ENCODE measurements around the gene P3H4.

DNA sequence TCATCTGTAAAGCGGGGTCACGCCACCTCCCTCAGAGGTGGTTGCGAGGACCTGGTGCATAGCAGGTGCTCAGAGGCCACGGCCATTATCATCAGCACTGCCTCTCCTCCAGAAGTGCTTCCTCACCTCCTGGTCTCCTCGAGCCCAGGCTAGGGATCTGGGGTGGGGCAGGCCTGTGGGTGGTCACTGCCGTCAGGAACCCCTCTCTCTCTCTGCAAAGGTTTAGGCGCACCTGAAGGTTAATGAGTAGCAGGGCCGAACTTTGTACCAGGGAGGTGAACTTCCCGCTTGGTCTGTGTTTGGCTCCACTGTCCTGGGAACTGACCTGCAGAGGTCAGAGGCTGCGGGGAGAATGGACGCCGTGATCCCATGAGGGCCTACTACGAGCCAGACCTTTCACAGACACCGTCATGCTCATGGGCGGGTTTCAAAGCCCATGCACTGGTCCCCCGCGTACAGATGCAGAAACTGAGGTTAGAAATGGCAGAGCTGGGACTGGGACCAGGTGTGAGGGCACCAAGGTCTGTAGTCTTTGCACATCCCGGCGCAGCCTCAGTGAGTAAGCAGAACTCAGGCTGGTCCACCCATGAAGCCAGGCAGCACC lies 39.1 kb downstream of the P3H4 start:
- TF ChIP-seq, protein P1, sequence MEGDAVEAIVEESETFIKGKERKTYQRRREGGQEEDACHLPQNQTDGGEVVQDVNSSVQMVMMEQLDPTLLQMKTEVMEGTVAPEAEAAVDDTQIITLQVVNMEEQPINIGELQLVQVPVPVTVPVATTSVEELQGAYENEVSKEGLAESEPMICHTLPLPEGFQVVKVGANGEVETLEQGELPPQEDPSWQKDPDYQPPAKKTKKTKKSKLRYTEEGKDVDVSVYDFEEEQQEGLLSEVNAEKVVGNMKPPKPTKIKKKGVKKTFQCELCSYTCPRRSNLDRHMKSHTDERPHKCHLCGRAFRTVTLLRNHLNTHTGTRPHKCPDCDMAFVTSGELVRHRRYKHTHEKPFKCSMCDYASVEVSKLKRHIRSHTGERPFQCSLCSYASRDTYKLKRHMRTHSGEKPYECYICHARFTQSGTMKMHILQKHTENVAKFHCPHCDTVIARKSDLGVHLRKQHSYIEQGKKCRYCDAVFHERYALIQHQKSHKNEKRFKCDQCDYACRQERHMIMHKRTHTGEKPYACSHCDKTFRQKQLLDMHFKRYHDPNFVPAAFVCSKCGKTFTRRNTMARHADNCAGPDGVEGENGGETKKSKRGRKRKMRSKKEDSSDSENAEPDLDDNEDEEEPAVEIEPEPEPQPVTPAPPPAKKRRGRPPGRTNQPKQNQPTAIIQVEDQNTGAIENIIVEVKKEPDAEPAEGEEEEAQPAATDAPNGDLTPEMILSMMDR (IDR thresholded peaks at IDR 0.05; ENCODE audit: low read depth, low read length) = no peak
- no peak for TF ChIP-seq EZH2phosphoT487 (IDR thresholded peaks at IDR 0.05; ENCODE audit: low read depth)

All from OCI-LY3 (cell line).